Karpas-422 (cell line): ENCODE results near the gene FAM89A. TPM values are rescaled to one million over a fixed set of nuclear protein-coding genes. Genes with fewer than 3 reads are reported as not detected.
A peak's percentile ranks its signal among the peaks of the same experiment; 100 is the strongest.

Experiments used
- DNase-seq: peaks from one replicate; pipeline ENCODE4 v3.0.0-alpha.2; 2015
- H2AFZ ChIP-seq: fragments of 200-600 bp; sonication (generic); 2 replicates; pipeline ENCODE4 v1.6.1; 2014; ENCODE audit warnings: antibody characterized with exemption, low read length, mixed read lengths
- H3K27ac ChIP-seq: fragments of 200-600 bp; sonication (generic); 2 replicates; pipeline ENCODE4 v1.5.1; 2014; ENCODE audit warnings: mild to moderate bottlenecking, low read length, moderate library complexity
- H3K27me3 ChIP-seq: fragments of 200-600 bp; sonication (generic); 2 replicates; pipeline ENCODE4 v1.6.1; 2014; ENCODE audit warnings: low read length, mixed read lengths
- H3K36me3 ChIP-seq: fragments of 200-600 bp; sonication (generic); 2 replicates; pipeline ENCODE4 v1.6.1; 2014; ENCODE audit warnings: low read length, mixed read lengths; ENCODE audit not compliant: insufficient read depth
- H3K4me1 ChIP-seq: fragments of 200-600 bp; sonication (generic); 2 replicates; pipeline ENCODE4 v1.6.1; 2014; ENCODE audit warnings: mild to moderate bottlenecking, low read length, mixed read lengths
- H3K4me2 ChIP-seq: fragments of 200-600 bp; sonication (generic); 2 replicates; pipeline ENCODE4 v1.6.1; 2014; ENCODE audit warnings: low read length, low read depth, mild to moderate bottlenecking; ENCODE audit not compliant: poor library complexity, severe bottlenecking
- H3K4me3 ChIP-seq: fragments of 200-600 bp; sonication (generic); 2 replicates; pipeline ENCODE4 v1.5.1; 2014; ENCODE audit warnings: mild to moderate bottlenecking, antibody characterized with exemption, low read length, mixed read lengths
- H3K79me2 ChIP-seq: fragments of 200-600 bp; sonication (generic); 2 replicates; pipeline ENCODE4 v1.6.1; 2014; ENCODE audit warnings: mild to moderate bottlenecking, low read length, mixed read lengths
- H3K9ac ChIP-seq: fragments of 200-600 bp; sonication (generic); 2 replicates; pipeline ENCODE4 v1.6.0; 2014; ENCODE audit warnings: low read length
- H3K9me2 ChIP-seq: fragments of 200-600 bp; sonication (generic), shearing (Covaris generic); replicated peaks from 2 replicates; pipeline ENCODE4 v1.6.0; 2014; ENCODE audit warnings: mild to moderate bottlenecking, low read length, moderate library complexity; ENCODE audit not compliant: insufficient read depth
- H3K9me3 ChIP-seq: fragments of 300-700, 200-600 bp; sonication (generic); 2 replicates; pipeline ENCODE4 v1.6.1; 2014; ENCODE audit warnings: low read length, mixed read lengths
- H4K20me1 ChIP-seq: fragments of 200-600 bp; sonication (generic); 2 replicates; pipeline ENCODE4 v1.6.1; 2014; ENCODE audit warnings: mild to moderate bottlenecking, antibody characterized with exemption, low read length, low read depth; ENCODE audit not compliant: insufficient read depth
- total RNA-seq: library from RNA; depleted of rRNA; stranded (reverse); fragments of >200 nt; shearing (Covaris generic); gene quantifications from 2 replicates; pipeline ENCODE4 v1.2.3, GENCODE V29; 2014; ENCODE audit warnings: low replicate concordance

Gene FAM89A
- total RNA-seq, 1 experiment from 2014 or later, result 8.2 TPM

DNA sequence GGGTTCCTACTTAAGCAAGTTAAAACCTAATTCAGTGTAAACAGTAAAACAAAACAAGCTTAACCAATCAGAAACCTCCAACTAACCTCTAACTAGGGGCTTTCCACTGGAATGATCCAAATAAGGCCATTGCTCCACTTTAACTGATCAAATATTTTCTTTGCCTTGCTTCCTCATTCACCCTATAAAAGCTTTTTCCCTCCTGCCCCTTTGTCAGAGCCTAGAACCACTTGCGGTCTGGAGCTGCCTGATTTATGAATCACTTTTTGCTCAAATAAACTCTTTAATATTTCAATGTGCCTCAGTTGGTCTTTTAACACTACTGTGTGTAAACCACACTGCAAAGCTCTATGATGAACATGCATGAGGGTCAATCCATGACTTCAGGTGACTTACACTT lies 4.5 kb upstream of the FAM89A start:
- Histone ChIP-seq H3K4me3 (no peak overlapping the region), H2AFZ (no peak overlapping the region), H3K27me3 (no peaks in the 10 kb centered on the region), H3K27ac (no peak overlapping the region), H3K4me2 (no peak overlapping the region), H3K9ac (no peak overlapping the region), H3K79me2 (no peaks in the 10 kb centered on the region), H3K36me3 (no peaks in the 10 kb centered on the region), H3K4me1 (peaks cover 4% of the 10 kb centered on the region), H3K9me2 (no peaks in the 10 kb centered on the region), H4K20me1 (no peaks in the 10 kb centered on the region), H3K9me3 (no peaks in the 10 kb centered on the region)
- DNase-seq, result no peak

DNA sequence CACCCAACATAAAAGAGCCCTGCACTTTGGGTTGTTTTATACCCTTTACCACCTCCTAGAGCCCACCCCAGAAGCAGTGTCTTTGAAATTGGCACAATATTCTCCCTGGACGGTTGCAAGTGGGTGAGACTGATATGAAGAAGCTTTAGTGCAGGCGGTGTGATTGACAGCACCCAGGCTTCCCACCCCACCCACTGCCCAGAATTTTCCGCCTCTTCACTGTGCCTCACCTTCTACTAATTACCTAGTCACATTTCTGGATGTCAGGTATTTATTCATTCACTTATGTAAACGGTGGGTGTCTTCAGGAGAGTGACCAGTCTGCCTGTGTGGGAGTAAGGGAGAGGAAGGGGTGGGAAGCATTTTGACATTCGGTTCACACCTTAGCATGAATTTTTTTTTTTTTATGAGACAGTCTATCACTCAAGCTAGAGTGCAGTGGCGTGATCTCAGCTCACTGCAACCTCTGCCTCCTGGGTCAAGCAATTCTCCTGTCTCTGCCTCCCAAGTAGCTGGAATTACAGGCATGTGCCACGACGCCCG lies 1.7 kb upstream of the FAM89A start:
- peaks cover 25% of the 10 kb centered on the region for H3K79me2 ChIP-seq
- no peak for DNase-seq

DNA sequence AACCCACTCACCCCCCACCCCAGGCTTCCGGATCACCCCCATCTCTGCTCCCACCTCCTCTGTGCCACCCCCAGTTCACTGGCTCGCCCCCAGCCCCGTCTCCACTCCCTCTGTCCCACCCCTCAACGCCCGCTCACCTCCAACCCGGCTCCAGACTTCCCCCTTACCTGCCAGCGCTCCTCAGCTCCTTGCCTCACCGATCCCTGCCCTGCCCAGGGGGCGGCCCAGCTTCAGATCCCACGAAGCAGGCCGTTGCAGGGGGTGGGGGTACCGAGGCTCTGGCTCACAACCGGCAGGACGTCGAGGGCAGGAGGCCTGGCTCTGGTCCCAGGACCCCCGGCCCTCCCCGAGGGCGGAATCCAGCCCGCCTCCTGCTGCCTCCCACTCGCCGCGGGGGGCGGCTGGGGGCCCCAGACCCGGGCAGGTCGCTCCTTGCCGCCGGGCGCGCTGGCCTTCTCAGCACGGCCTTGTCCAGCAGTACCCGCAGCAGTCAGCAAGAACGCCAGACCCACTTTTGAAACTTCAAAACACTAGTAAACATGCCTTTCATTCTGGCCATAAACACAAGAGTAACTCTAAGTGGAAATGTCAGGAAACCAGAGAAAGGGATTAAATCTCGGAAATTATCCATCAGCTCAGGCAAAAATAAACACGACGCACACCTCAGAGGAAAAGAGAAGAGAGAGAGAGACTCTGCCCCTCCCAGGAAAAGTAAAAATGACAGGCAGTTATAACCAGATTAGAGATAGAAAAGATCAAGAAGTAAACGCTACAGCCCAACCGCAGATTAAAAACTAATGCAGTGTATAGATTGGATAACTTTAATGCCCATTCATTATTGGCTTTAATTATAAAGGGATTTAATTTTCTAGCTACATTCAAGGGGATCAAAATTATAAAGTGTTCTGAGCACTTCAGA lies 1.0 kb upstream of the FAM89A start:
- Histone ChIP-seq H3K4me2 (no peak overlapping the region), H3K9ac (no peak overlapping the region), H3K9me2 (no peaks in the 10 kb centered on the region), H2AFZ (no peak overlapping the region), H3K79me2 (peaks cover 31% of the 10 kb centered on the region), H3K27me3 (no peaks in the 10 kb centered on the region), H3K27ac (no peak overlapping the region), H3K9me3 (no peaks in the 10 kb centered on the region), H3K36me3 (no peaks in the 10 kb centered on the region), H3K4me1 (peaks cover 35% of the 10 kb centered on the region), H3K4me3 (no peak overlapping the region), H4K20me1 (0 out of 2 replicates have a peak, but pooled peaks cover 9% of the 10 kb centered on the region)
- DNase-seq, result no peak

More for the DNA sequence above, 1.7 kb upstream of the FAM89A start:
- Histone ChIP-seq H3K4me1 (peaks cover 28% of the 10 kb centered on the region), H3K36me3 (no peaks in the 10 kb centered on the region), H3K9me3 (no peaks in the 10 kb centered on the region), H3K4me3 (no peak overlapping the region), H3K9me2 (no peaks in the 10 kb centered on the region), H3K9ac (no peak overlapping the region), H4K20me1 (0 out of 2 replicates have a peak, but pooled peaks cover 9% of the 10 kb centered on the region), H3K27me3 (no peaks in the 10 kb centered on the region), H3K27ac (no peak overlapping the region), H2AFZ (no peak overlapping the region), H3K4me2 (no peak overlapping the region)

DNA sequence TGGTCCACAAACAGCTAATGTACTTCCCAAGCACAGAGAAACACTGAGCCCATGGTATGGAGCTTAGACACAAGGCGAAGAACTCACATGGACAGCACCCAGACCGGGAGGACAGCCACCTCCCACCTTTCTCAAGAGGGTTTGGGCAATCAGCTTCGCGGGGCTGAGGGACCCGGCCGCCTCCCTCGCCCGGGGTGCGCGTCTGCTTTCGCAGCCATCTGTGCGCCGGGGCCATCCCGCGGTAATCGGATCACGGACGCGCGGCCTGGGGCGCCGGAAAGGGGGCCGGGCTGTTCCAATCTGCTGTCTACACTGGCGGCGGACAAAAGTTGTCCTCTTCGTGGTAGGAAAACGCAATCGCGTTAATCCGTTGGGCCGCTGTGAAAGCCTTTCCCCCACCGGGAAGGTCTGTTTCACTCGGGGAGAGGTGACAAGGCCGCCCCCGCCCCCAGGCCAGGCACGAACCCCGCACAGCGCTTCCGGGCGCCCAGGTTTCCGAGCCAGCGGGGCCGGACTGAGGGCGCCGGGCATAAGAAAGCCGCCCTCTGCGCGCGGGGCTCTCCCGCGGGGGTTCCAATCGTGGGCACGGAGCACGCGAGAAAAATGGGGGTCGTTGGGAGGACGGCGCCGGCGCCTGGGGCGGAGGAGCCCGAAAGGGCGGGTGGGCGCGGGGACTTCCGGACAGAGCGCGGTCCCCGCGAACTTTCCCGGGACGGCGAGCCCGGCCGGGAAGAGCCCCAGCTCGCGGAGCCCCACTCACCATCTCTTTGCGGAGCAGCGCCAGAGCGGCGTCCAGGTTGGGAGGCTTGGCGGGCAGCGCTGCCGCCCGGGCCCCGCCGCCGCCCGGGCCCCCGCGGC lies 664 bp downstream of the FAM89A start:
- no peaks in the 10 kb centered on the region for H3K9me2 ChIP-seq
- H3K27me3 ChIP-seq, result no peaks in the 10 kb centered on the region
- H3K27ac ChIP-seq, result no peak overlapping the region
- peak overlapping the region; percentile 84 for H3K4me3 ChIP-seq
- H3K4me2 ChIP-seq, result peak overlapping the region; percentile 92
- H3K9me3 ChIP-seq, result no peaks in the 10 kb centered on the region
- peak overlapping the region; percentile 76 for H3K9ac ChIP-seq
- peaks cover 45% of the 10 kb centered on the region for H3K4me1 ChIP-seq
- peaks cover 45% of the 10 kb centered on the region for H3K79me2 ChIP-seq
- no peaks in the 10 kb centered on the region for H3K36me3 ChIP-seq
- peak; percentile 74 for DNase-seq
- H4K20me1 ChIP-seq, result 0 out of 2 replicates have a peak, but pooled peaks cover 9% of the 10 kb centered on the region
- peak overlapping the region; percentile 80 for H2AFZ ChIP-seq

DNA sequence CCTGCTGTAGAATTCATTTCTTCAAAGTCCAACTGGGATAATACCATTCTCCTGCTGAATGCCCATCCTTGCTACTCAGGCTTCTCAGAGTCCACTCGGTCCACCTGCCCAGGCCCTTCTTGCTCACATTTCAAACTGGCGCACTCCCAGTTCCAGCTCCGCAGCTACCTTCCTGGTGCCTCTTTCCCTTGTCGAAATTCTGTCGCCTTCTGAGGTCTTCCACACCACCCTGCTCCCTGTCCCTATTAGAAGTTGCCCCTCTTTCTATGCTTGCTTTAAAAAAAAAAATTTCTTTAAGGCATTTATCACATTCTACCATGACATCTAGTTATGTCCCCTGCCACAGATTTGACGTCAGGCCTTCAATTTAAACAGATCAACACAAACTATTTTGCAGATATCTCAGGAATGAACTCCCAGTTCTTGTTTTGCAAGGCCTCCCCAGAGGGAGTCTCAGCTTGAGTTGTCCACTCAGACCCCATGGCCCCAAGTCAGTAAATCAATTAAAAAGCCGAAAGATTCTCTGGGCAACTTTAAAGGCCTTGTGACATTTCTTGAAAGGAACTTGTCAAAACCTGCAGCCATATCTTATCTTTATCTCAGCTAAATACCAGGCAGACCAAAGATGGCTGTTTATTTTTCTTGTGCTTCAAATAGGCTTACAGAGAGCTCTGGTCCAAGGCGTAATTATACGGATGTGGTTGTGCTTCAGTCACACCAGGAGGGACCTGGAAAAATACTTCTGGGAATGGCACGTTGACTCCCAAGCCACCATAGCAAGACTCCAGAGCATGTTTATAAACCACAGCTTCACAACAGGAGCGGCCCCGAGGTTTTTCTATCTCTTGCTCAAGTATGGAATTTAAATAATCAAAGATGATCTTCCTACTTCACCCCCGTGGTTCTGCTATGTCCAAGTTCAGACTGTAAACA lies 2.2 kb downstream of the FAM89A start:
- Histone ChIP-seq H3K9me2 (no peaks in the 10 kb centered on the region), H3K79me2 (peaks cover 60% of the 10 kb centered on the region), H3K9ac (0 out of 2 replicates have a peak overlapping the region, but pooled peaks have one; percentile 76), H3K4me2 (peak overlapping the region; percentile 92), H3K36me3 (no peaks in the 10 kb centered on the region), H3K9me3 (no peaks in the 10 kb centered on the region), H3K4me1 (peaks cover 45% of the 10 kb centered on the region), H4K20me1 (0 out of 2 replicates have a peak, but pooled peaks cover 9% of the 10 kb centered on the region), H2AFZ (no peak overlapping the region), H3K27me3 (no peaks in the 10 kb centered on the region), H3K4me3 (peak overlapping the region; percentile 84; the same call in 1 of the 2 replicates), H3K27ac (no peak overlapping the region)
- no peak for DNase-seq

DNA sequence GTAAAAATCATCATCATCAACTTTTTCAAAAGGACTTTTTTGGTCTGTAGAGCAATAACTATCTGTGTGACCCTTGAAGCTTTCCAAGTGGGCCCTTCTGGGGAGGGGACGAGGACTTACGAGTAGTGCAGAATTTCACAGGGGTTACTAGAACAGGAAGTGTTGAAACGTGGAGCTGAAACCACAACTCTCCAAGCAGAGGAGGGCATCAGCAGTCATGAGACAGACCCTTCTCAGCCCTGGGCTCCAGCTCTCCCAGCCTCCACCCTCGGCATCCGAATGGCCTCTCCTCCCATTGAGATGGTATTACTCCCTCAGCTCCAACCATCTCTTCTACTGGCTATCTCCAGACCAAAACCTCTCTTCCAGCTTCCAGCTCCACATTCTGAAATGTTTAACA lies 3.6 kb downstream of the FAM89A start:
- H3K4me3 ChIP-seq, result no peak overlapping the region
- no peak overlapping the region for H3K27ac ChIP-seq
- peaks cover 45% of the 10 kb centered on the region for H3K4me1 ChIP-seq
- H3K9me2 ChIP-seq, result no peaks in the 10 kb centered on the region
- H3K4me2 ChIP-seq, result no peak overlapping the region
- H3K9me3 ChIP-seq, result no peaks in the 10 kb centered on the region
- H3K36me3 ChIP-seq, result no peaks in the 10 kb centered on the region
- no peak overlapping the region for H3K9ac ChIP-seq
- H2AFZ ChIP-seq, result no peak overlapping the region
- H3K79me2 ChIP-seq, result peaks cover 71% of the 10 kb centered on the region
- no peak for DNase-seq
- H4K20me1 ChIP-seq, result 0 out of 2 replicates have a peak, but pooled peaks cover 9% of the 10 kb centered on the region
- H3K27me3 ChIP-seq, result no peaks in the 10 kb centered on the region

DNA sequence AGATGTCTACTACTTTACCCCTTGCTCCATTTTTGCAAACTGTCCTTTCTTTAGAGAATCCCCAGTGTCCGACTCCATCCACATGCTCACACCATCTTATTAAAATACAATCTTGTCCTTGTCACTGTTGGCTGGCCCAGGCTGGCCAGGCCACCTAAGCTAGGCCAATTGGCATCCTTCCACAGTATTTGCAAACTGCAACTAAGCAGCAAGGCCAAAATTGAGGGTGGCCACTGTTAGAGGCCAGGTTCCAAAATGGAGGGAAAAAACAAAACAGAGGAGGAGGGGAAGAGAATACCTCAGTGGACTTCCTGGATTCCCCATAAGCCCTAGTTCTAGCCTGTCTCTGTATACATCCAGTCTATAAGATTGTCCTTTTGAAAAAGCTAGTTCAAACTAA lies 4.3 kb downstream of the FAM89A start:
- H3K9me2 ChIP-seq, result no peaks in the 10 kb centered on the region
- H3K27ac ChIP-seq, result no peak overlapping the region
- 0 out of 2 replicates have a peak, but pooled peaks cover 9% of the 10 kb centered on the region for H4K20me1 ChIP-seq
- H3K9ac ChIP-seq, result no peak overlapping the region
- no peaks in the 10 kb centered on the region for H3K9me3 ChIP-seq
- no peak overlapping the region for H3K4me3 ChIP-seq
- H3K4me2 ChIP-seq, result no peak overlapping the region
- no peaks in the 10 kb centered on the region for H3K36me3 ChIP-seq
- DNase-seq, result no peak
- no peaks in the 10 kb centered on the region for H3K27me3 ChIP-seq
- H3K4me1 ChIP-seq, result peaks cover 45% of the 10 kb centered on the region
- no peak overlapping the region for H2AFZ ChIP-seq
- H3K79me2 ChIP-seq, result peaks cover 75% of the 10 kb centered on the region
